GM21717 (cell line): ENCODE results near the gene CSMD2.

Source experiments
- ATAC-seq: cut with Tn5 transposase; IDR thresholded peaks from one replicate; pipeline ENCODE4 v1.9.1; 2021; ENCODE audit warnings: mild to moderate bottlenecking, moderate library complexity; ENCODE audit not compliant: unreplicated experiment

Gene CSMD2

DNA sequence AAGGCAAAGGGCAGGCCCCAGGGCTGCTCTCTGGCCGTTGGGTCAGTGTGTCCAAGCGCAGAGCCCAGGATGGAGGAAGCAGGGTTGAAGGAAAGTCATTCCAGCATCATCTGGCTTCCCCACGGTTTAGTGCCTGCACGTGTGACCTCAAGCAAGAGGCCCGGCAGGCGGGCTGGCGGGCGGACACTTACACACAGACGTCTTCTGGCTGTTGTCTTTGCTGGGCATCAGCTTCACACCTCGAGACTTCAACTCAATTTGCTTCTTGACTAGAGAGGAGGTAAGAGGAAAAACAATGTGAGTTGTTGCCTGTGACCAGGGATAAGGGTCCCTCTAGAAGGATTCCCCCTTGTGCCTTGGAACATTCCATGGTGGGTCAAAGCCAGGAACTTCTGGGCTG, 339.5 kb downstream of the CSMD2 start:
- ATAC-seq = no peak

- ATAC-seq = no peak
Observed at GRCh38 chr1:33824971-33825370, 340.1 kb downstream of the CSMD2 start.

- ATAC-seq = no peak
Observed at GRCh38 chr1:33824321-33824720, 340.7 kb downstream of the CSMD2 start.

- ATAC-seq = no peak
Observed at GRCh38 chr1:33823830-33824229, 341.2 kb downstream of the CSMD2 start.

GRCh38 chr1:33823401-33823800, 341.6 kb downstream of the CSMD2 start:
- ATAC-seq = no peak

GRCh38 chr1:33822396-33822795, 342.6 kb downstream of the CSMD2 start:
- no peak for ATAC-seq

- no peak for ATAC-seq
Observed at GRCh38 chr1:33821291-33821690, 343.7 kb downstream of the CSMD2 start.

DNA sequence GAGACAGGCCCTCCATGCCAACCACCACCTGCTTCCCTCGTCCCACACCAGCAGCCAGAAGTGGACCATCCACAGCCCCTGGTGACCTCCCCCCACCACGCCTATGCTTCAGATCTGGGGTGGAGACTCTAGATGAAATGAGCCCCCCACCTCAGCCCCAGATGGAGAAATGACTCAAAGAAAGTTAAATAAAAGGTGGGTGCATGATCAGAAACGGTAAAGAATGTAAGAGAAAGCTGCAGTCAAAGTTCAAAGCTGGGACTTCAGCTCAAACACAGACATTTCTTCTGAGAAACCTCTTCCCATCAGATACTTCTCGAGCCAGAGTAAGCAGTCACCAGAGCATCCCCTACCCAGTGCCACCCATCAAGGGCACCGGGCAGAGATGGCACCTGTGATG, 344.2 kb downstream of the CSMD2 start:
- ATAC-seq = no peak

GRCh38 chr1:33819913-33820311, 345.1 kb downstream of the CSMD2 start:
- ATAC-seq = no peak

DNA sequence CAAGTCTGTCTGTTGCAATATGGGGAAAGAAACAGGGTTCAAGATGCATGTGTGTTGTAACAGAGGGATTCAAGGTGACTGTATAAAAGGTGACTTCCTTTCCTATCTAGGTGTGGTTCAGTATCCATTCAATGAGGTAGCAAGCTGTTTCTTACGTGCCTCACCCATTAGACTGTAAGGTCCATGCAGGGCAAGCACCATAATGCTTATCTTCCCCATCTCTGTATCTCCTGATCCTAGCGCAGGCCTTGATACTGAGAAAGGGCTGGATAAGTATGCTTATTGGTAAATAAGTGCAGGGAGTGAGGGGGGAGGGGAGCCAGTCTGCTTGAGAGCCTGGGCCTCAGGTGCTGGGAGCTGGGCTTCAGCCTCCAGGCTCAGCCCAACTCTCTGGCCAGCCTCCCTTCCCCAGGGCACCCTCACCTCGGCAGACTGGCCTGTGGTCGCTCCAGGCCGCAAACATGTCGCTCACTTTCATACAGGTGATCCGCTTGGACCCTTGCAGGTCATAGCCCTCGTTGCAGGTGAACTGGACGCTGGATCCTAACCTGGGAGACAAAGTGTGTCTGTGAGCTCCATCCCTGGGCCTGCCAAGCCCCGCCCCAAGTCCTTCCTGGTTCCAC, 345.6 kb downstream of the CSMD2 start:
- no peak for ATAC-seq

DNA sequence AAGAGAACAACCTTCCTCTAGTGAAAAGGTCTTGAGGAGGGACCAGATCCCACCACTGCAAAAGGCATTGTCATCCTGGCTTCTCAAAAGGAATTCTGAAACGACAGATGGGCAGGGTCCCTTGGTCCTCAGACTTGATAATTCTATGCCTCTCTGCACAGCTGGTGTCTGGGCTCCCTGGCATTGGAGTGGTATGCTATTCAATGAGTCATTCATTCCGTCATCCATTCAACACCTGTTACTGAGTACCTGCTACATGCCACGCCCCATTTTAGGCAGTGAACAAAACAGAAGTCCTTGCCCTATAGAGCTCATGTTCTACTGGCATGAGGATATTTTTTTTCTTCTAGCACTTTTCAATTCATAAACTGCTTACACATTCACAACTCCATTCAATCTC, 347.0 kb downstream of the CSMD2 start:
- ATAC-seq = no peak

DNA sequence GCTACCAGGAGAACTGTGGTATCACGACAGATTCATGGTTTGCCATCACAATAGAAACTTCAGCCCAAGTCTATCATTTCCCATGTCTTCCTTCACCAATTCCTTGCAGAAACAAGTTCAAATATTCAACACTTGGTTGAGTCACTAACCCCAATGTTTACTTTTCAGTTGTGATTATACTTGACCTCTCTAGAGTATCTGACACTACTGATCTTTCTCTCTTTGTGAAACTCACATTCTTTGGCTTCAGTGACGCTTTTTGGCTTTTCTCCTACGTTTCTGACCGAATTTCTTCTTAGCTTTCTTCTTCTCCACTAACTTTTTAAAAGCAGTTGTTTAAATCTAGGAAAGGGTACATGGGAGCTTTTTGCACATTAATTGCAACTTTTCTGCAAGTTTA, 350.0 kb downstream of the CSMD2 start:
- no peak for ATAC-seq

DNA sequence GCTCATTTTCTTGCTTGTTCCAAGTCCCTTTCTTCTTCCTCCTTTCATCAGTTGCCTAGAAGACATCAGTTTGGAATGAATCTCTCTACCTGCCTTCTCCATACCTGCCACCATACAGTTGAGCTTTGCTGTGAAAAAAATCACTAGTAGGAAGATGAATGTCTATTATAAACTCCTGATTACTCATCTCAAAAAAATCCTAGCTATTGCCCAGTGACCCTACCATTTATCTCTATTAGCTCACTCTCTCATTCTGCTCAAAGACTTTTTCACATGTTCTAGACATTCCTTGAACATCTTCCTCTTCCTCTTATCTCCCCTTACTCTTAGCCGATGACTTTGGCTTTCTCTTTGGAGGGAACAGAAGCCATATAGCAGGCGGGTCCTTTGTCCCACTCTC, 350.9 kb downstream of the CSMD2 start:
- no peak for ATAC-seq

DNA sequence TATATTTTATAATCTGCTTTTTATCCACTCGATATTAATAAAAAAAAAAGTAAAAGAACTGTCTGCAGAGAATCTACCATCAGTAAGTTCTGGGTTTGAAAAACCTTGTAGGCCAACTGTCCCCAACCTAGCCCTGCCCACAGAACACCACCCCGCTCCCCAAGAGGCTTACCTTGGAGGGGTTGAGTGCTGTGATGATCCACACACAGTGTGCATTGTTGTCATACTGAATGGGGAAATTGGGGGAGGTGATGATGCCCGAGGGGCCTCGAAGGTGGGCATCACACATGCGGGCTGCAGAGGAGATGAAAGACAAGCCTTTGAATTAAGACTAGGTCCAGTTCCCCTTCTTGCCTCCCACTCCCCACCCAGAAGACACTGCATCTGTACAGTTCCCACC, 354.5 kb downstream of the CSMD2 start:
- ATAC-seq = no peak

DNA sequence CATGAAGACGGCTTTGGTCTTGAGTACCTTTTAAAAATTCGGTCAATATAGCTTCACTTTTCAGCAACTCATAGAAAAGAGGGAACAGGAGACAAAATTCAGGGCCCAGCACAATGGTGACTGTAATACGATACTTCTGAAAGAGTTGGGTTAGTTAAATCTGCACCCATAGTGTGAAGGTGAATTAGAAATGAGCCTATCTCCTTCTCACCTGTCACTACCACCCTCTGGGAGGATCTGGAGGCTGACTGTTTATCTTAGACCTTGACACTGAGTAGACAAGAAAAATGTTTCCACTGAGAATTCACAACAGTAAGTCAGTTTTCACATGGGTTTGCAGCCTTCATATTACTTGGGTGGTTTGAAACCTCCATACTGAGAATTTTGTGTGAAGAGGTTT, 359.0 kb downstream of the CSMD2 start:
- ATAC-seq = no peak

GRCh38 chr1:33802268-33802667, 362.8 kb downstream of the CSMD2 start:
- ATAC-seq = no peak

- no peak for ATAC-seq
Observed at GRCh38 chr1:33797849-33798248, 367.2 kb downstream of the CSMD2 start.

- no peak for ATAC-seq
Observed at GRCh38 chr1:33792651-33793050, 372.4 kb downstream of the CSMD2 start.

GRCh38 chr1:33792216-33792615, 372.8 kb downstream of the CSMD2 start:
- ATAC-seq = no peak

- no peak for ATAC-seq
Observed at GRCh38 chr1:33791251-33791650, 373.8 kb downstream of the CSMD2 start.

- no peak for ATAC-seq
Observed at GRCh38 chr1:33790577-33790976, 374.5 kb downstream of the CSMD2 start.

DNA sequence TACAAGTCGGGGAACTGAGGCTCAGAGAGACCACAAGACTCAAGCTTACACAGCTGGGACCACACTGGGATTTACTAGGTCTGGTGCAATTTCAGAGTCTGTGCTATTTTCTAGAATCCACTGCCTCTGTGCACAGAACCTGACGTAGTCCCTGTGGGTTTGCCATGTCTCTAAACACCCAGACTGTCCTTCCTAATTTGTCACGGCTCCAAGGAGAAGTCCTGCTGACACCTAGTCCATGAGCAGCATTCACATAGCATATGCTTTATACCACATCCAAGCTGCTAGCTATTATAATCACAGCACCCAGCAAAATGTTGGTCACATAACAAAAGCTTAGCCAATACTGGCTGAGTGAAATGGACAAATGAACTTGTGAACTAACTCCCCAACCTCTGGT, 380.2 kb downstream of the CSMD2 start:
- ATAC-seq = no peak

- no peak for ATAC-seq
Observed at GRCh38 chr1:33782776-33783175, 382.3 kb downstream of the CSMD2 start.
